Liver (tissue), 9 donors: ENCODE results near the gene NAA30. TPM values are rescaled to one million over a fixed set of nuclear protein-coding genes. Genes with fewer than 3 reads are reported as not detected.
"Not testable (repeated sequence)": the region's sequence is repeated elsewhere in the genome, so short reads cannot be mapped to it uniquely, and the experiment has no call there.

Experiments
- DNase-seq: peaks from one replicate; pipeline ENCODE4 v3.0.0-alpha.2; 2017; ENCODE audit warnings: low spot score
- H3K27ac ChIP-seq, 2 donors: one replicate each; pipeline ENCODE4 v1.7.0; 2013; ENCODE audit warnings: inconsistent platforms in 2 of 2, low read length in 2 of 2, control low read depth in 1 of 2, low read depth in 1 of 2, mild to moderate bottlenecking in 1 of 2
- H3K27me3 ChIP-seq, 4 donors: one replicate each; pipeline versions ENCODE4 v1.6.1 to v1.7.0; 2013; ENCODE audit warnings: low read length in 3 of 4, inconsistent platforms in 1 of 4, mild to moderate bottlenecking in 1 of 4, moderate library complexity in 1 of 4; ENCODE audit not compliant: control insufficient read depth in 4 of 4, insufficient read depth in 4 of 4
- H3K36me3 ChIP-seq, 4 donors: one replicate each; pipeline versions ENCODE4 v1.6.1 to v1.7.0; 2013; ENCODE audit warnings: low read length in 3 of 4, mild to moderate bottlenecking in 3 of 4, low read depth in 1 of 4, moderate library complexity in 1 of 4; ENCODE audit not compliant: control insufficient read depth in 4 of 4, insufficient read depth in 3 of 4
- H3K4me1 ChIP-seq, 4 donors: one replicate each; pipeline versions ENCODE4 v1.6.1 to v1.7.0; 2013; ENCODE audit warnings: low read length in 3 of 4, mild to moderate bottlenecking in 3 of 4, moderate library complexity in 1 of 4; ENCODE audit not compliant: control insufficient read depth in 4 of 4, insufficient read depth in 4 of 4
- H3K4me3 ChIP-seq, 3 donors: one replicate each; pipeline versions ENCODE4 v1.6.1 to v1.7.0; 2013; ENCODE audit warnings: low read length in 3 of 3, control low read depth in 1 of 3, low read depth in 1 of 3, mild to moderate bottlenecking in 1 of 3
- H3K9ac ChIP-seq, 2 donors: one replicate each; pipeline ENCODE4 v1.7.0; 2013; ENCODE audit warnings: low read length in 2 of 2, mild to moderate bottlenecking in 2 of 2, moderate library complexity in 2 of 2, control low read depth in 1 of 2, low read depth in 1 of 2
- H3K9me3 ChIP-seq, 4 donors: one replicate each; pipeline versions ENCODE4 v1.6.1 to v1.7.0; 2013; ENCODE audit warnings: low read length in 3 of 4; ENCODE audit not compliant: control insufficient read depth in 4 of 4
- ATF3 ChIP-seq: IDR thresholded peaks from 2 replicates; pipeline ENCODE4 v1.6.1; 2016; ENCODE audit warnings: antibody characterized with exemption
- CTCF ChIP-seq: fragments of 150-350 bp; IDR thresholded peaks from 2 replicates; pipeline ENCODE4 v1.5.1; 2017; ENCODE audit warnings: improper control_type of control experiment, low read depth, low read length; ENCODE audit not compliant: missing input control
- FOXA1 ChIP-seq: IDR thresholded peaks from 2 replicates; pipeline ENCODE4 v1.6.1; 2016; ENCODE audit warnings: antibody characterized with exemption
- GABPA ChIP-seq, 2 donors: IDR thresholded peaks in 1 of 2; conservative IDR thresholded peaks in 1 of 2; 2 replicates each; pipeline ENCODE4 v1.6.1; 2016; ENCODE audit warnings: antibody characterized with exemption in 2 of 2, mild to moderate bottlenecking in 1 of 2, moderate library complexity in 1 of 2
- HNF4A ChIP-seq, 2 donors: conservative IDR thresholded peaks; 2 replicates each; pipeline ENCODE4 v1.6.1; 2016; ENCODE audit warnings: antibody characterized with exemption in 2 of 2, mild to moderate bottlenecking in 2 of 2
- JUND ChIP-seq, 2 donors: IDR thresholded peaks; 2 replicates each; pipeline ENCODE4 v1.6.1; 2016; ENCODE audit warnings: antibody characterized with exemption in 2 of 2
- NR2F2 ChIP-seq: IDR thresholded peaks from 2 replicates; pipeline ENCODE4 v1.6.1; 2016; ENCODE audit warnings: antibody characterized with exemption
- RAD21 ChIP-seq, 2 donors: IDR thresholded peaks; 2 replicates each; pipeline ENCODE4 v1.6.1; 2016; ENCODE audit warnings: antibody characterized with exemption in 2 of 2, mild to moderate bottlenecking in 2 of 2
- RXRA ChIP-seq, 2 donors: IDR thresholded peaks; 2 replicates each; pipeline ENCODE4 v1.6.1; 2017 to 2018; ENCODE audit warnings: antibody characterized with exemption in 2 of 2, mild to moderate bottlenecking in 1 of 2
- SP1 ChIP-seq: IDR thresholded peaks from 2 replicates; pipeline ENCODE4 v1.6.1; 2018; ENCODE audit warnings: antibody characterized with exemption, mild to moderate bottlenecking
- TAF1 ChIP-seq: conservative IDR thresholded peaks from 2 replicates; pipeline ENCODE4 v1.6.1; 2016; ENCODE audit warnings: antibody characterized with exemption, mild to moderate bottlenecking
- YY1 ChIP-seq: IDR thresholded peaks from 2 replicates; pipeline ENCODE4 v1.6.1; 2016; ENCODE audit warnings: antibody characterized with exemption, mild to moderate bottlenecking
- WGBS: extraction: QIAGEN DNeasy Blood & Tissue Kit; methylation state at CpG from one replicate; pipeline ENCODE4 v1.1.7; 2013; 5-methylcytosine and 5-hydroxymethylcytosine counted together
- polyA plus RNA-seq, 2 donors: library from polyadenylated mRNA; stranded (reverse) in 1 of 2; unstranded in 1 of 2; fragments of 200-250 nt in 1 of 2; fragments of >200 nt in 1 of 2; fragmentation: Nextera tagmentation in 1 of 2; extraction: Ambion mirVana in 1 of 2; gene quantifications; one replicate each; pipeline versions ENCODE4 v1.2.1 to v1.2.3, GENCODE V29; 2013 to 2015
- total RNA-seq, 2 donors: library from RNA; depleted of rRNA; stranded (reverse); fragments of >200 nt; gene quantifications; one replicate each; pipeline ENCODE4 v1.2.3, GENCODE V29; 2014
- TF ChIP-seq, protein P1 (sequence below): IDR thresholded peaks from 2 replicates; pipeline ENCODE4 v1.6.1; 2016; ENCODE audit warnings: antibody characterized with exemption
- TF ChIP-seq, protein P2 (sequence below): IDR thresholded peaks from 2 replicates; pipeline ENCODE4 v1.6.1; 2016; ENCODE audit warnings: antibody characterized with exemption
- TF ChIP-seq, protein P3 (sequence below): IDR thresholded peaks from 2 replicates; pipeline ENCODE4 v1.6.1; 2016; ENCODE audit warnings: antibody characterized with exemption, mild to moderate bottlenecking
- donor health status: healthy.
- donor health status: healthy.
- donor health status: healthy.
- donor health status: healthy.
- donor health status: healthy.

NAA30 gene
- total RNA-seq (10 to 100 TPM; 10.2 to 19.1 TPM), polyA plus RNA-seq (1 to 10 TPM; 5.8 to 6.1 TPM)

DNA sequence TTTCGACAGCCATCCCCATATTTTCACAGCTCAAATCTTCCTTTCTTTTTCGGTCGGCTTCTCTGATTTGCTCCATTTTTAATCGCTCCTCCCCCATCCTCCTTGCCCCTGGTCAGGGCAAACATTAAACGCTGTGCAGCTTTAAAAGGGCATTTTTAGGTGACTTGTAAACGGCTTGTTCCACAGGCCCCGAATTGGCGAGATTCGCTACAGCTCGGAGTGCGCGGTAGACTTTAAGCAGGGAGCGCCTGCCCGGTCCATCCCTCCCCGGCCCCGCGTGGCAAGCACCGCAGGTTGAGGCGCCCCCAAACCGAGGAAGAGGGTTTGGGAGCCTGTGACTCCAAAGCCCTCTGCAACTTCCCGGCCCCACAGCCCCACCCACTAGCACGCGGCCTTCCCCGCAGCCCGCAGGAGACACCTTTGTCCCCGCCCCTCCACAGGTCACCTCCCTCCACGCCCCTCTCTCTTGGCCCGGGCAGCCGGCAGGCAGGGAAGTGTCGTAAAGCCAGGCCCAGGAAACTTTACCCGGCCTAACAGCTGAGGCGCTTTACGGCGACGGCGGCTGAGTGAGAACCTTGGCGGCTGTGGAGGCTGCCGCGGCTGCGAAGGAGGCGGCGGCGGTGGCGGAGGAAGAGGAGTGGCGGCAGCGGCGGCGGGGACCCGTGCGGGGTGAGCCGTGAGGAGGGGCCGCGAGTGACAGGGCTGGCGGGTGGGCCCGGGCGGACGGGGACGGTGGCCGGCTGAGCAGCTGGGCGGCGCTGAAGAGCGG, at the start of gene NAA30:
Gene NAA30, plus strand, starts transcription at position 550 of the 769 bp plus-strand sequence. CDS start 372 bp downstream, outside the sequence.
- Histone ChIP-seq H3K4me3 (peak within 1 kb of the TSS; percentile 73 to 87 (median 84)), H3K9me3 (no peaks in the 10 kb centered on the region), H3K27ac (peak within 1 kb of the TSS; percentile 82 to 89), H3K4me1 (peaks cover 4 to 32% (median 20%) of the 10 kb centered on the region in 4 donors), H3K27me3 (no peaks in the 10 kb centered on the region), H3K36me3 (no peaks in the 10 kb centered on the region), H3K9ac (peak within 1 kb of the TSS; percentile 88 to 93)
- under 1% methylated on average over 62 of the region's 62 CpGs for whole genome bisulfite sequencing
- peak; percentile 84 for DNase-seq
- TF ChIP-seq SP1 (peak; percentile 60), YY1 (peak; percentile 77), RAD21 (IDR thresholded peaks at IDR 0.05) (peak in 1 of 2 donors; percentile 12), JUND (IDR thresholded peaks at IDR 0.05) (no peak), NR2F2 (peak; percentile 45), FOXA1 (no peak), CTCF (no peak), GABPA (IDR thresholded peaks at IDR 0.05 in 1 of 2, conservative IDR thresholded peaks at IDR 0.05 in 1 of 2) (peak in 1 of 2 donors; percentile 56), RXRA (IDR thresholded peaks at IDR 0.05) (peak; percentile 43 to 49), ATF3 (no peak), TAF1 (peak; percentile 22), HNF4A (conservative IDR thresholded peaks at IDR 0.05) (peak; percentile 21 to 58)
- TF ChIP-seq, protein P1, sequence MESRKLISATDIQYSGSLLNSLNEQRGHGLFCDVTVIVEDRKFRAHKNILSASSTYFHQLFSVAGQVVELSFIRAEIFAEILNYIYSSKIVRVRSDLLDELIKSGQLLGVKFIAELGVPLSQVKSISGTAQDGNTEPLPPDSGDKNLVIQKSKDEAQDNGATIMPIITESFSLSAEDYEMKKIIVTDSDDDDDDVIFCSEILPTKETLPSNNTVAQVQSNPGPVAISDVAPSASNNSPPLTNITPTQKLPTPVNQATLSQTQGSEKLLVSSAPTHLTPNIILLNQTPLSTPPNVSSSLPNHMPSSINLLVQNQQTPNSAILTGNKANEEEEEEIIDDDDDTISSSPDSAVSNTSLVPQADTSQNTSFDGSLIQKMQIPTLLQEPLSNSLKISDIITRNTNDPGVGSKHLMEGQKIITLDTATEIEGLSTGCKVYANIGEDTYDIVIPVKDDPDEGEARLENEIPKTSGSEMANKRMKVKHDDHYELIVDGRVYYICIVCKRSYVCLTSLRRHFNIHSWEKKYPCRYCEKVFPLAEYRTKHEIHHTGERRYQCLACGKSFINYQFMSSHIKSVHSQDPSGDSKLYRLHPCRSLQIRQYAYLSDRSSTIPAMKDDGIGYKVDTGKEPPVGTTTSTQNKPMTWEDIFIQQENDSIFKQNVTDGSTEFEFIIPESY: no peak
- TF ChIP-seq, protein P2, sequence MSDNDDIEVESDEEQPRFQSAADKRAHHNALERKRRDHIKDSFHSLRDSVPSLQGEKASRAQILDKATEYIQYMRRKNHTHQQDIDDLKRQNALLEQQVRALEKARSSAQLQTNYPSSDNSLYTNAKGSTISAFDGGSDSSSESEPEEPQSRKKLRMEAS: peak; percentile 63
- TF ChIP-seq, protein P3, sequence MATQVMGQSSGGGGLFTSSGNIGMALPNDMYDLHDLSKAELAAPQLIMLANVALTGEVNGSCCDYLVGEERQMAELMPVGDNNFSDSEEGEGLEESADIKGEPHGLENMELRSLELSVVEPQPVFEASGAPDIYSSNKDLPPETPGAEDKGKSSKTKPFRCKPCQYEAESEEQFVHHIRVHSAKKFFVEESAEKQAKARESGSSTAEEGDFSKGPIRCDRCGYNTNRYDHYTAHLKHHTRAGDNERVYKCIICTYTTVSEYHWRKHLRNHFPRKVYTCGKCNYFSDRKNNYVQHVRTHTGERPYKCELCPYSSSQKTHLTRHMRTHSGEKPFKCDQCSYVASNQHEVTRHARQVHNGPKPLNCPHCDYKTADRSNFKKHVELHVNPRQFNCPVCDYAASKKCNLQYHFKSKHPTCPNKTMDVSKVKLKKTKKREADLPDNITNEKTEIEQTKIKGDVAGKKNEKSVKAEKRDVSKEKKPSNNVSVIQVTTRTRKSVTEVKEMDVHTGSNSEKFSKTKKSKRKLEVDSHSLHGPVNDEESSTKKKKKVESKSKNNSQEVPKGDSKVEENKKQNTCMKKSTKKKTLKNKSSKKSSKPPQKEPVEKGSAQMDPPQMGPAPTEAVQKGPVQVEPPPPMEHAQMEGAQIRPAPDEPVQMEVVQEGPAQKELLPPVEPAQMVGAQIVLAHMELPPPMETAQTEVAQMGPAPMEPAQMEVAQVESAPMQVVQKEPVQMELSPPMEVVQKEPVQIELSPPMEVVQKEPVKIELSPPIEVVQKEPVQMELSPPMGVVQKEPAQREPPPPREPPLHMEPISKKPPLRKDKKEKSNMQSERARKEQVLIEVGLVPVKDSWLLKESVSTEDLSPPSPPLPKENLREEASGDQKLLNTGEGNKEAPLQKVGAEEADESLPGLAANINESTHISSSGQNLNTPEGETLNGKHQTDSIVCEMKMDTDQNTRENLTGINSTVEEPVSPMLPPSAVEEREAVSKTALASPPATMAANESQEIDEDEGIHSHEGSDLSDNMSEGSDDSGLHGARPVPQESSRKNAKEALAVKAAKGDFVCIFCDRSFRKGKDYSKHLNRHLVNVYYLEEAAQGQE: peak; percentile 64

- not testable (repeated sequence) for H3K27me3 ChIP-seq, H3K36me3 ChIP-seq, H3K9me3 ChIP-seq, DNase-seq, H3K4me3 ChIP-seq, H3K9ac ChIP-seq, H3K27ac ChIP-seq, H3K4me1 ChIP-seq
- 73% methylated on average over 34 of the region's 34 CpGs for WGBS
Observed at GRCh38 chr14:57343545-57344297, 46.7 kb upstream of the NAA30 start.
